Bronchial epithelial cell (primary cell): ENCODE data around the gene ASCC3. TPM values are rescaled to one million over a fixed set of nuclear protein-coding genes. Genes with fewer than 3 reads are reported as not detected.

Source experiments
- DNase-seq: peaks from one replicate; pipeline ENCODE4 v3.0.0-alpha.2; 2010; ENCODE audit warnings: low read depth
- FAIRE-seq: peaks from 2 replicates; lab custom pipeline; 2011; peaks lifted over from hg19 to GRCh38; lab: Jason Lieb, UNC
- H3K27me3 ChIP-seq: 2 replicates; pipeline ENCODE4 v1.5.1; 2011; ENCODE audit warnings: low read length; ENCODE audit not compliant: control insufficient read depth, insufficient read depth
- H3K36me3 ChIP-seq: 2 replicates; pipeline ENCODE4 v1.5.1; 2011; ENCODE audit warnings: low read length; ENCODE audit not compliant: control insufficient read depth, insufficient read depth
- H3K4me3 ChIP-seq: 2 replicates; pipeline ENCODE4 v1.5.1; 2011; ENCODE audit warnings: mild to moderate bottlenecking, low read depth, low read length, control low read depth
- CTCF ChIP-seq: IDR thresholded peaks from 2 replicates; pipeline ENCODE4 v1.5.1; 2011; ENCODE audit warnings: mild to moderate bottlenecking, moderate library complexity, low read length, control low read depth, inconsistent platforms; ENCODE audit not compliant: insufficient read depth, severe bottlenecking
- total RNA-seq: library from RNA; depleted of rRNA; stranded (reverse); fragments of >200 nt; gene quantifications from 2 replicates; pipeline ENCODE4 v1.2.1, GENCODE V29; 2014

Gene ASCC3
- total RNA-seq, 1 donor from 2014 or later = 52.7 TPM

GRCh38 chr6:100920028-100920605 is 39.0 kb upstream of the ASCC3 start:
- no peak for FAIRE-seq

GRCh38 chr6:100918152-100918551 is 37.0 kb upstream of the ASCC3 start:
- FAIRE-seq (no peak), DNase-seq (no peak)
- no peak overlapping the region for H3K4me3 ChIP-seq
- H3K36me3 ChIP-seq = no peaks in the 10 kb centered on the region
- H3K27me3 ChIP-seq = no peaks in the 10 kb centered on the region
- TF ChIP-seq CTCF = no peak

More at GRCh38 chr6:100920028-100920605, 39.0 kb upstream of the ASCC3 start:
- no peak for DNase-seq
- TF ChIP-seq CTCF = no peak
- H3K4me3 ChIP-seq = no peak overlapping the region
- no peaks in the 10 kb centered on the region for H3K27me3 ChIP-seq
- no peaks in the 10 kb centered on the region for H3K36me3 ChIP-seq

DNA sequence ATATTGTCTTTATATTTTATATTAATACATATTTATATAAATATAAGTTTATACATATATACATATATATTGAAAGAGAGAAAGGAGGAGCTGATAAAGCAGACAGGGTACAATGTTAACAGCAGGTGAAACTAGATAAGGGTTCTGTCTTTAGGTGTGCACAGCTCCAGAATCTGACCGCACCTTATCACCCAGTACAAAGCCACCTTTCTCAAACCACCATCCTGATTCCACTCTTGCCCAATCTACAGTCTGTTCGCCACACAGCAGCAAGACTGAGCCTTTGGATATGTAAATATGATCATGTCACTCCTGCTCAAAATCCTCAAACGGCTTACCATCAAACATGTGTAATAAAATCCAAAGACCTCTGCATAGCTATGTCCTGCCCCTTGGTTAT is 34.7 kb upstream of the ASCC3 start:
- no peak overlapping the region for H3K4me3 ChIP-seq
- DNase-seq = no peak
- H3K36me3 ChIP-seq = no peaks in the 10 kb centered on the region
- no peak for TF ChIP-seq CTCF
- H3K27me3 ChIP-seq = no peaks in the 10 kb centered on the region
- no peak for FAIRE-seq

GRCh38 chr6:100913400-100914276 is 32.5 kb upstream of the ASCC3 start:
- no peak for FAIRE-seq

GRCh38 chr6:100906325-100906724 is 25.2 kb upstream of the ASCC3 start:
- Histone ChIP-seq H3K4me3 (no peak overlapping the region), H3K36me3 (no peaks in the 10 kb centered on the region), H3K27me3 (no peaks in the 10 kb centered on the region)
- TF ChIP-seq CTCF = no peak
- DNase-seq (no peak), FAIRE-seq (no peak)

More at GRCh38 chr6:100913400-100914276, 32.5 kb upstream of the ASCC3 start:
- no peak for TF ChIP-seq CTCF
- peak; percentile 33 for DNase-seq
- Histone ChIP-seq H3K36me3 (no peaks in the 10 kb centered on the region), H3K4me3 (no peak overlapping the region), H3K27me3 (no peaks in the 10 kb centered on the region)
